SJCRH30 (cell line): ENCODE results near the gene ZNF648. TPM values are rescaled to one million over a fixed set of nuclear protein-coding genes. Genes with fewer than 3 reads are reported as not detected.
"Not testable (repeated sequence)": the region's sequence is repeated elsewhere in the genome, so short reads cannot be mapped to it uniquely, and the experiment has no call there.

Experiments
- DNase-seq, 2 experiments: peaks; one replicate each; pipeline ENCODE4 v3.0.0-alpha.2; 2015 to 2020
- H3K27ac ChIP-seq: fragments of 250-450 bp; sonication (Bioruptor Pico); 2 replicates; pipeline ENCODE4 v1.5.1; 2020; ENCODE audit warnings: mild to moderate bottlenecking, moderate library complexity
- H3K27me3 ChIP-seq: fragments of 250-450 bp; sonication (Bioruptor Pico); 2 replicates; pipeline ENCODE4 v1.5.1; 2020; ENCODE audit warnings: mild to moderate bottlenecking, moderate library complexity
- H3K36me3 ChIP-seq: fragments of 250-450 bp; sonication (Bioruptor Pico); 2 replicates; pipeline ENCODE4 v1.5.1; 2020; ENCODE audit warnings: mild to moderate bottlenecking, moderate library complexity
- H3K4me1 ChIP-seq: fragments of 250-450 bp; sonication (Bioruptor Pico); 2 replicates; pipeline ENCODE4 v1.5.1; 2020; ENCODE audit warnings: mild to moderate bottlenecking, moderate library complexity
- H3K4me3 ChIP-seq: fragments of 250-450 bp; sonication (Bioruptor Pico); 2 replicates; pipeline ENCODE4 v1.5.1; 2020; ENCODE audit warnings: mild to moderate bottlenecking, moderate library complexity
- H3K9me3 ChIP-seq: fragments of 250-450 bp; sonication (Bioruptor Pico); replicated peaks from 2 replicates; pipeline ENCODE4 v1.5.1; 2020; ENCODE audit warnings: mild to moderate bottlenecking, moderate library complexity
- total RNA-seq: library from RNA; depleted of rRNA; stranded (reverse); fragments of >200 nt; shearing (Covaris generic); gene quantifications from 2 replicates; pipeline ENCODE4 v1.2.3, GENCODE V29; 2014; rRNA removed

The ZNF648 gene
- total RNA-seq, result not detected in 2 replicates

- H3K36me3 ChIP-seq, result no peaks in the 10 kb centered on the region
- H3K27ac ChIP-seq, result no peak within 1 kb of the TSS
- no peak within 1 kb of the TSS for H3K4me3 ChIP-seq
- H3K9me3 ChIP-seq, result no peaks in the 10 kb centered on the region
- H3K27me3 ChIP-seq, result no peaks in the 10 kb centered on the region
- no peak for DNase-seq
- H3K4me1 ChIP-seq, result no peaks in the 10 kb centered on the region
These were observed at the start of gene ZNF648 for GRCh38 chr1:182061594-182061993. Gene ZNF648 (minus strand): TSS chr1:182061712. CDS start chr1:182058010, 3,702 bp downstream.

- H3K4me1 ChIP-seq, result peaks cover 9% of the 10 kb centered on the region; the same call in 1 of the 2 replicates
- H3K9me3 ChIP-seq, result no peaks in the 10 kb centered on the region
- no peaks in the 10 kb centered on the region for H3K27me3 ChIP-seq
- no peak overlapping the region for H3K27ac ChIP-seq
- H3K4me3 ChIP-seq, result no peak overlapping the region
- no peaks in the 10 kb centered on the region for H3K36me3 ChIP-seq
- DNase-seq, result no peak
These were observed 49.1 kb upstream of the ZNF648 start for GRCh38 chr1:182110635-182111034.

GRCh38 chr1:182109771-182110170 is 48.3 kb upstream of the ZNF648 start:
- peaks cover 7% of the 10 kb centered on the region; the same call in 1 of the 2 replicates for H3K4me1 ChIP-seq
- H3K9me3 ChIP-seq, result no peaks in the 10 kb centered on the region
- H3K27ac ChIP-seq, result no peak overlapping the region
- no peaks in the 10 kb centered on the region for H3K27me3 ChIP-seq
- no peak overlapping the region for H3K4me3 ChIP-seq
- H3K36me3 ChIP-seq, result no peaks in the 10 kb centered on the region
- no peak for DNase-seq

- Histone ChIP-seq H3K27ac (no peak overlapping the region), H3K9me3 (no peaks in the 10 kb centered on the region), H3K4me3 (no peak overlapping the region), H3K27me3 (no peaks in the 10 kb centered on the region), H3K4me1 (peaks cover 1% of the 10 kb centered on the region; the same call in 1 of the 2 replicates), H3K36me3 (no peaks in the 10 kb centered on the region)
- DNase-seq, result no peak
These were observed 45.7 kb upstream of the ZNF648 start for GRCh38 chr1:182107209-182107608.

GRCh38 chr1:182102043-182102416 is 40.5 kb upstream of the ZNF648 start:
- Histone ChIP-seq H3K9me3 (no peaks in the 10 kb centered on the region), H3K4me3 (no peak overlapping the region), H3K27me3 (no peaks in the 10 kb centered on the region), H3K4me1 (peaks cover 17% of the 10 kb centered on the region), H3K36me3 (no peaks in the 10 kb centered on the region), H3K27ac (peak overlapping the region; percentile 6; the same call in 1 of the 2 replicates)
- no peak for DNase-seq

- peak overlapping the region; percentile 45; the same call in 1 of the 2 replicates for H3K27ac ChIP-seq
- DNase-seq, result peak; percentile 77 to 79
- no peaks in the 10 kb centered on the region for H3K36me3 ChIP-seq
- H3K4me1 ChIP-seq, result peaks cover 17% of the 10 kb centered on the region
- H3K4me3 ChIP-seq, result no peak overlapping the region
- no peaks in the 10 kb centered on the region for H3K27me3 ChIP-seq
- no peaks in the 10 kb centered on the region for H3K9me3 ChIP-seq
These were observed 40.0 kb upstream of the ZNF648 start for GRCh38 chr1:182101415-182102042.

- Histone ChIP-seq H3K4me1 (peaks cover 17% of the 10 kb centered on the region), H3K36me3 (no peaks in the 10 kb centered on the region), H3K27me3 (no peaks in the 10 kb centered on the region), H3K9me3 (no peaks in the 10 kb centered on the region), H3K4me3 (no peak overlapping the region), H3K27ac (no peak overlapping the region)
- no peak for DNase-seq
These were observed 36.8 kb upstream of the ZNF648 start for GRCh38 chr1:182098301-182098700.

GRCh38 chr1:182095946-182096345 is 34.4 kb upstream of the ZNF648 start:
- no peaks in the 10 kb centered on the region for H3K36me3 ChIP-seq
- H3K27ac ChIP-seq, result no peak overlapping the region
- H3K4me1 ChIP-seq, result peaks cover 6% of the 10 kb centered on the region
- H3K27me3 ChIP-seq, result no peaks in the 10 kb centered on the region
- DNase-seq, result no peak
- H3K4me3 ChIP-seq, result no peak overlapping the region
- no peaks in the 10 kb centered on the region for H3K9me3 ChIP-seq

- not testable (repeated sequence) for H3K27me3 ChIP-seq, H3K36me3 ChIP-seq, H3K4me3 ChIP-seq, H3K4me1 ChIP-seq, DNase-seq, H3K27ac ChIP-seq, H3K9me3 ChIP-seq
These were observed 33.0 kb upstream of the ZNF648 start for GRCh38 chr1:182094514-182095005.

GRCh38 chr1:182093781-182094180 is 32.3 kb upstream of the ZNF648 start:
- Histone ChIP-seq H3K27me3 (no peaks in the 10 kb centered on the region), H3K27ac (no peak overlapping the region), H3K9me3 (no peaks in the 10 kb centered on the region), H3K36me3 (no peaks in the 10 kb centered on the region), H3K4me3 (no peak overlapping the region), H3K4me1 (no peaks in the 10 kb centered on the region)
- DNase-seq, result no peak

- DNase-seq, result no peak
- Histone ChIP-seq H3K9me3 (no peaks in the 10 kb centered on the region), H3K36me3 (no peaks in the 10 kb centered on the region), H3K4me3 (no peak overlapping the region), H3K27ac (no peak overlapping the region), H3K27me3 (no peaks in the 10 kb centered on the region), H3K4me1 (no peaks in the 10 kb centered on the region)
These were observed 30.8 kb upstream of the ZNF648 start for GRCh38 chr1:182092336-182092735.

GRCh38 chr1:182091083-182091482 is 29.6 kb upstream of the ZNF648 start:
- Histone ChIP-seq H3K9me3 (no peaks in the 10 kb centered on the region), H3K4me1 (no peaks in the 10 kb centered on the region), H3K27ac (no peak overlapping the region), H3K27me3 (no peaks in the 10 kb centered on the region), H3K36me3 (no peaks in the 10 kb centered on the region), H3K4me3 (no peak overlapping the region)
- no peak for DNase-seq

- Histone ChIP-seq H3K36me3 (no peaks in the 10 kb centered on the region), H3K4me3 (no peak overlapping the region), H3K4me1 (0 out of 2 replicates have a peak, but pooled peaks cover 2% of the 10 kb centered on the region), H3K27me3 (no peaks in the 10 kb centered on the region), H3K9me3 (no peaks in the 10 kb centered on the region), H3K27ac (no peak overlapping the region)
- no peak for DNase-seq
These were observed 26.3 kb upstream of the ZNF648 start for GRCh38 chr1:182087719-182088350.

GRCh38 chr1:182087304-182087703 is 25.8 kb upstream of the ZNF648 start:
- Histone ChIP-seq H3K36me3 (no peaks in the 10 kb centered on the region), H3K4me3 (no peak overlapping the region), H3K4me1 (0 out of 2 replicates have a peak, but pooled peaks cover 2% of the 10 kb centered on the region), H3K9me3 (no peaks in the 10 kb centered on the region), H3K27me3 (no peaks in the 10 kb centered on the region), H3K27ac (no peak overlapping the region)
- no peak for DNase-seq

GRCh38 chr1:182086620-182087019 is 25.1 kb upstream of the ZNF648 start:
- H3K36me3 ChIP-seq, result no peaks in the 10 kb centered on the region
- H3K4me1 ChIP-seq, result 0 out of 2 replicates have a peak, but pooled peaks cover 2% of the 10 kb centered on the region
- no peak for DNase-seq
- H3K9me3 ChIP-seq, result no peaks in the 10 kb centered on the region
- H3K4me3 ChIP-seq, result no peak overlapping the region
- H3K27me3 ChIP-seq, result no peaks in the 10 kb centered on the region
- H3K27ac ChIP-seq, result no peak overlapping the region
